ENCODE data around the gene IST1.
A peak's percentile ranks its signal among the peaks of the same experiment; 100 is the strongest.
"Not testable (repeated sequence)": the region's sequence is repeated elsewhere in the genome, so short reads cannot be mapped to it uniquely, and the experiment has no call there.

Gene IST1

DNA sequence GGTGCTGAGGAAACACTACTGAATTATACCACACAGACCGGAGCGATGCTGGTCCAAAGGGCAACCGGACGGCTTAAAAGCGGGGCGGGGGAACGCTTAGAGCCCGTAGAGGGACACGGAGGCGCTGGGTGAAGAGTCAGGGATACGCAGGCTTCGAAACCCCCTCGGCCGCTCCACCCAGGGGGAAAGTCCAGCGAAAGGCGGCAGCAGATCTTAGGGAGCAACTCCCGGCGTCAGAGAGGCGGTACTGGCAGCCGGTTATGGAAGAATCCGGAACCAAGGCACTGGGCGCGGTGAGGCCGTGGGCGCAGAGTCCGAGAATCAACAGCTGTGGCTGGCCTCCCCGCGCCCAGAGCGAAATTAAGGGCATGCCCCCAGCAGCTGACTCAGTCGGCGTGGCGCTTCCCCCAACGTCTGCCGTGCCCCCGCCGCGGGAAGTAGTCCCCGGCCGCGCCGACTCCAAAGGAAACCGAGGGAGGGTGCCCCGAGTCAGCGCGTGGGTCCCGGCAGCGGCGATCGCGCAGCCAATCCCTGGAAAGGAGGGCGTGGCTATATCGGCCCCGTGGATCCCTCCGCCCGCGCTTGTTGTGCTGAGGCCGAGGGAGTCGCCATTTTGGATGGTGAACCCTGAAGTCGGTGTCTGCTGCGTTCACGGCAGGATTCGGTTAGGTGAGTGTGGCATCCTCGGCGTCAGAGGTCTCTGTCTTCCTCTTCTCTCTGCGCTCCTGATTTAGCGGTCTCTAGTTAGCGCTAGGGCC, at the start of gene IST1:
IST1 (plus strand) TSS at position 611 of the 758 bp plus-strand sequence. CDS start 20,110 bp downstream, outside the sequence.
- peak; percentile 97 to 98 for DNase-seq

DNA sequence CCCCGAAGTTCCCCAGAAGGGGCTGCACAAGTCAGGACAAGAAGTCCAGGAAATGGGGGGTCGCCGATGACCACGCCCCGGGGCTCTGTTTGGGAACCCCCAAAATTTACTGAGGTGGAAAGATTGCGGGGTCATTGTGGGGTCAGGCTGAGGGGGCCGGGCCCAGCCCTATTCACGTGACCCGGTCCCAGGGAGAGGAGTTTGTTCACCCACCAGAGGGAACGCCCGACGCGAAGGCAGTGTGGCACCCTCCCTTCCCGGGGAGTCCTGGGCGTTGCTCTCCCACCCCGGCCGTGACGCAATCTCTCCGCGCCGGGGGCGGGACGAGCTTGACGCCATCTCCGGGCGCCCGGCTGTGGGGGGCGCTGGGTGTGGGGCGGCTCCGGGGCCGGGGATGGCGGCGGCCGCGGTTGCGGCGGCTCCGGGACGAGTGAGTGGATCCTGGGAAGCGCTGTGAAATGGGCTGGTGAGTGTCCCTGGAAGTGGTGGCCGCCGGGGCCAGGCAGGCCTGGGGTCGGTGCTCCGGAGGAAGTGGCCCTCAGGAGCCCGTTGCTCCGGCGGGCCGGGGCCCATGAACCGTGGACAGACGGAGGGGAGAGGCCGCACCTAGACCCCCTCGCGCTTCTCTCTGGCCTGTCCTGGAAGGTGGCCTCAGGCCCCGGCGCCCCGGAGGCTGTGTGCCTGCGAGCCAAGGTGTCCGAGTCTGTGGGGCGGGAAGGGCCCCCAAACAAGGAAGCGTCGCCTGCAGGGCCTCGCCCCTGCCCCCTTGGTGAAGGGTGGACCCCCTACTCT, 49.5 kb upstream of the IST1 start, which contains the start of gene ATXN1L:
ATXN1L (plus strand) TSS at position 338 of the 792 bp plus-strand sequence. CDS start 3,765 bp downstream, outside the sequence.
- DNase-seq, result peak; percentile 95

DNA sequence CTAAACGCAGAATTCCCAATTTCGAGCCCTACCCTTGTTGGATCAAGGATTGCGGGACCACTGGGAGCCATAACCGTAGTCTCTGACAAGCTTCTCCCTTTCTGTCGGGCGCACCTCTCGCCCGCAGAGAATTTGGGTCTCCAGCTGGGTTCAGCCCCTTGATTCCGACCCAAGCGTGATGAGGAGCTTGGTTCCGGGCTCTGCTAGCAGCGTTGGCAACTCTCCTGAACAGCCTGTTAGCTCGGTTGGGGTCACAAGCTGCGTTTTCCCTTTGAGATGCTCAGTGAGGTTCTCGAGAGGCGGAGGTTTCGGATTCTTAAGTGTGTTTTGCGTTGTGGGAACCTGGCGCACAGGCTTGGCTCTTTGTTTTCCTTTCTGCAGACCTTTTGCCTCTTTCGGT, 48.9 kb upstream of the IST1 start:
- peak; percentile 12 to 16 for DNase-seq

DNA sequence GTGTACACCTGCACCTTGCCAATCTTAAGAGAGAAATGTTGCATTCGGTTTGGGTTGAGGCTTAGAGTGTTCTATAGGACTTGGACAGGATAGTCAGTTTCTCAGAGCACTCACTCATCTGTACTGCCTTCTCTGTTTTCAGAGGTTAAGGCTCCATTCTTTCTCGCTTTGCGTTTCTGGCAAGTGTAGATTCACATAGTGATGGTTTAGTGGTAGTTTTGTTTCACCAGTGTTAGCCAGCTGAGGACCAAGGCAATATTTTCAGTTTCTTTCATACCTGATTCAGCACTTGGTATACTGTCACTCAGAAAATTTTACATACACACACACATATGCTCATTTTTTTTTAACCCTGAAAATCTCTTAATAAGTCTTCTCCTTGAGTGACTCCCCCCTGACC, 48.2 kb upstream of the IST1 start:
- DNase-seq, result no peak

DNA sequence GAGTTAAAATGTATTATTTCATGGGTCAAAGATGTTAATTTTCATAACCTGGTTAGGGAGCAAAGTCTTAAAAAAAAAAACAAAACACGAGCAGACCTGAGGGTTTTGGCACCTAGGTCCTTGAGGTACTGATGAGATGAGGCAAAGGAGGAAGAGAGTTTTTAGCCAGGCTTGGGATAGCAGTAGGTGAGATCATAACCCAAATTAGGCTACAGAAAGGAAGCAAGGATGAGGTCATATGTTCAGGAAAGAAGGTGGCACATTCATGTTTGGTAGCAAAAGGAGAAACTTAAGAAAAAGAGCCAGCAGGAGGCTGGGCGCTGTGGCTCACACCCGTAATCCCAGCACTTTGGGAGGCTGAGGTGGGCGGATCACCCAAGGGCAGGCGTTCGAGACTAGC, 46.7 kb upstream of the IST1 start:
- DNase-seq, result no peak

DNA sequence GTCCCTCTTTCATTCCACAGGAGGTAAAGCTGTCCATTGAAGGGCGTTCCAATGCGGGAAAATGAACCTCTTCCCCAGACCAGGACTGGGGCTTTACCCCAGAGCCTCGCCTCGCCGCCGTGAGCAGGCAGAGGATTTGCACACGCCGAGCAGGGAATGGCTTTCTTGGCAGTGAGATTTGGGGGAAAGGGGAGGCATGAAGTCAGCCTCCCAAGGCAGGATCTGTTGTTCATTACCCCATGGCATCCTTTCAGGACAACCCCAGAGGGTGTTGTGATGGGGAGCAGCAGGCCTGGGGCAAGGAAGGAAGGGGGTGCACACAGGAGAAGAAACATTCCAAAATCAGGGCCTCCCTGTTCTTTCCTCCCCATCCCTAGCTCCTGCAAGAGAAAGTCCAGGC, 43.6 kb upstream of the IST1 start:
- DNase-seq, result no peak

DNA sequence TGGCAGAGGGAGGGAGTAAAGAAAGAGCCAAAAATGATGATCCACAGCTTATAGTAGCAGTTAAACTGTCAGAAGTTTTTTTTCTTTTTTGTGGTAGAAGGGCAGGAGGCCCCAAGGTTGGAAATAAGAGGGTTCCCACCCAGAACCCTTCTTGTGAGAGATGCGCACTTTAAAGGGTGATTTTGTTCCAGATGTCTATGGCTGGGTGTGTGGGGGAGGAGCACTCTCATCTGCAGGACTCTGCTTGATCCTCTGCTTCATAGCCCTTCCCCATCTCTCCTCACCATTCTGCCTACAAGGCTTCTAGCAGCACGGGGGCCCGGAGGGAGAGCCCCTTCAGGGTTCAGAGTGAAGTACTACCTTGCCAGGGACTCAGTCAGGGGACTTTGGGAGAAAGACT, 43.2 kb upstream of the IST1 start:
- DNase-seq, result no peak

DNA sequence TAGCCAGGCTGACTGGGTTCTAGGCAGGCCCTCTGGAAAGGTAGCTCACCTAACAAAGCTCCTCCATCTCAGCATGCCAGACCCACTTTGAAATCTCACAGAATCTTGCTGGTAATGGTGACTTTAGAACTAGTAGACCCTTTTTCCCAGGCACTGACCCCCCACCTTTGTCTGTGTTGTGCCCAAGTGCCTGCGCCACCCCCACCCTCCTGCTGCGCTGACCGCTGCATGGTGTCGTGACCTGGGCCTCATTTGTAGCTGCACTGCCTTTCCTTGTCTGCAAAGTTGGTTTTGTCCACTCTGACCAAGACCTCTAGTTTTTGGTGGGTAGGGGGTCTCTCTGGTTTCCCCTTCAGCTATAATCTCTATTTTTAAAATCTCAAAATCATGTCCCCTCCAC, 42.8 kb upstream of the IST1 start:
- no peak for DNase-seq

DNA sequence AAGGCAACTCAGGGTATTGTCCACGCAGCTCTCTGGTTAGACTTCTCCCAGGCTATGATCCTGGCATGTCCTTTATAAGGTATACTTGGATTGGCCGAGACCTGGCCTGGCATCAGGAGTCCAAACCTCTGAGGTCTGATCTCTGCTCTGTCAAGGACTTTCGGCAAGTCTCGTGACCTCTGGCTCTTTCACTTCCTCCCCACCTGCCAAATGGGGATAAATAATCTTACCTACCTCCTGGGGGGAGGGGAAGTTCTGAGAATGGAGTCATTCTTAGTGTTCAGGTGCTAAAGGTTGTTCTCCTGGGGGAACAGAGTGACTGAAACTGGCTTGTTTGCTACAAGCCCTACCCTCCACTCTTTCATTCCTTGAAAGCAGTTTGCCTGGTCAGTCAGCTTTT, 41.9 kb upstream of the IST1 start:
- DNase-seq, result peak in 1 of 2 donors; percentile 27

DNA sequence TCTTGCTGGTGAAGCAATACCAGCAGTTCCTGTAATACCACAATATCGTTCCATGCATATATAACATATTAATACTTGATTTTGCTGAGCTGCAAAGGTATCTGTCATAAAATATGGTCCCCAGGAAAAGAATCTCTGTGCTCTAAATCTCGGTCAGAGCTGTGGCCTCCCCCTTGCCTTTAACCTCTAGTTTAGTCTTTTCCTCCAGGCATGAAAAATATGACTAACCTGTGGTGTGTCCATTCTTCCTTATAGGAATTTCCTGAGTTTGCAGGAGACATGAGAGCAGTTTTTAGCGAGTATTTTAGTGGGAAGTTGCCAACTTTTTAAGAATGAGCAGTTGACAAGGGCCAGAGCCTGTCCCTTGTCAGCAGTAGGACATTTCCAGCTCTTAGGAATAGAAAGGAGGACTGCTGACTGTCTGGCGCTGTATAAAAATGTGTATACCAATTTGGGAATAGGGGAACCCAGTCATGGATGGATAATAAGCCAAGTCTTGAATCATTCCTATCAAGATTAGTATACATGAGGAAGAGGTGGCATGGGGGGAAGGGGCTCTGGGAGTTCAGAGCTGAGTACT, 40.9 kb upstream of the IST1 start:
- no peak for DNase-seq

DNA sequence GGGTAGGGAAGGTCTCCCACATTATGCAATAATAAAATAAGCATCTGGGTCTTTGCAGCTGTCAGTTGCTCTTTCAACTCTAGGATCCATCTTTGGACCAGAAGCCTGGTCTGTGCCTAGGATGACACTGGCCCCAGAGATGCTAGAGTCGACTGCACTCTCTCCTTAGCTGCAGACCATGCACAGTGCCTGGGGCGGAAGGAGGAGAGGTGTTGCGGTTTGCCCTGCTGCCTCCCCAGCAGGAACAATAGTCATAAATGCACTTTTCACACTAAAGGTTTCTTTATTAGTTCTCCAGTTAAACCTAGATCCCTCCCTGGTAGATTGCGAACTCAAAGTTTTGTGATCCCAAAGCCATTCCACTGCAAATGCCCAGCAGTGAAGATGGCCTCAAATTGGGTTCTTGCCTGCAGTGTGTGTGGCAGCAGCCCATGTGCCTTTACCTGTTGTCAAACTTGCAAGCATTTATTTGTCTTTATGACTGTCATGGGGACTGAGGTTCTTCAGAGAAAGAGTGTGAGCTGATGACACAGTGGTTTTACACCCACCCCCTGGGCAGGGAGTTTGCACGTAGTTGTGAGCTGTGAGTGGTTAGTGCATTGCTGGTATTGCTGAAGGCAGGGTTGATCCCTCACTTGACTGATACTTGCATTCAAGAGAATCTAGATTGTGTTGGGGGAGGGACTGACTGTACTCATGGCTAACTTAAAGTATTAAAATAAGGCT, 39.2 kb upstream of the IST1 start:
- DNase-seq, result peak; percentile 19 to 56

DNA sequence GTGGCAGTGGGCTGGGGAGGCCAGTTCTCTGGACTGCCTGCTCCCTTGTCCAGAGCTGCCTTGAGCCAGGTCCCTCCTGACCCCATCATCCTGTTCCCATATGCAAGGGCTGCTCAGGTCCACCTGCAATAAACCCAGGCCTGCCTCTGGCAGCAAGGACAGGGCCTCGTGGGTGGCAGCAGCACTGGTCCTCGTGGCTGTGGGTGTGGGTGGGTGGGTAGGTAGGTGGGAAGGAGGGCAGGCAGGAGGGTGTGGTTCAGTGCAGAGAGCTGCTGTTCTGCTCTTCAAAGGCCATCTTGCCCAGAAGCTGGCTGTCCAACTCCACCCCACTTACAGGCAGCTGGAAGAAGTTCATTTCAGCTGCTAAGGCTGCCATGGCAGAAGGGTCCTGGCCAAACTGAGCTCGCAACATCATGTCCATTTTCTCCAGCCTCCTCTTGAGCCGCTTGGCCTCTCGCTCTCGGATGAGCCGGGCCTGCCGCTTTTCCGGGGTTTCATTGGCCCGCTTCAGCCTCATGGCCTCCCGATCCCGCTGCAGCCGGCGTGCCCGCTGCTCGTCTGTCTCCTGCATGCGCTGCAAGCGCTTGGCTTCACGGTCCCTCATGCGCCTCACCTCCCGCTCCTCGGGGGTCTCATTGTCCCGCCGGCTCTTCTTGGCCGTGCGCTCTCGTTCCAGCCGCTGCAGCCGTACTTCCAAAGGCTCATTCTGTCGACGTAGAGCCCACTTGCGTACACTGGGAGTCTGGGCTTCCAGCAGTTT, 35.4 kb upstream of the IST1 start:
- DNase-seq, result no peak

DNA sequence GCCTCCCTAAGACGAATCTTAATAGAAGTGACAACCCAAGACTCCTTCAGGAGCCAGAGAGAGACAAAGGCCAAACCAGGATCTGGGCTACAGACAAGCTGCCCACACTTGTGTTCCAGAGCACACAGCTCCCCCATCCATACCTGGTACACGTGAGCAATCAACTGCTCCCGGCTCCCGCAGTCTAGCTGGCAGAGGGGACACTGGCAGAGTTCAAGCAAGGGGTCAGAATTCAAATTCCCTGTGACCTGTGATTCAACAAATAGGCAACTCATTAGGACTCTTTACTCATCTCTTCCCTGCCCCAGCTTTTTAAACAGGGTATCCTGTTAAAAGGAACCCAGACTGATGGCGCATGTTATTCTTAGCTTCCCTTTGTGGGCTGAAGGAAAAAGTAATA, 31.3 kb upstream of the IST1 start:
- no peak for DNase-seq

DNA sequence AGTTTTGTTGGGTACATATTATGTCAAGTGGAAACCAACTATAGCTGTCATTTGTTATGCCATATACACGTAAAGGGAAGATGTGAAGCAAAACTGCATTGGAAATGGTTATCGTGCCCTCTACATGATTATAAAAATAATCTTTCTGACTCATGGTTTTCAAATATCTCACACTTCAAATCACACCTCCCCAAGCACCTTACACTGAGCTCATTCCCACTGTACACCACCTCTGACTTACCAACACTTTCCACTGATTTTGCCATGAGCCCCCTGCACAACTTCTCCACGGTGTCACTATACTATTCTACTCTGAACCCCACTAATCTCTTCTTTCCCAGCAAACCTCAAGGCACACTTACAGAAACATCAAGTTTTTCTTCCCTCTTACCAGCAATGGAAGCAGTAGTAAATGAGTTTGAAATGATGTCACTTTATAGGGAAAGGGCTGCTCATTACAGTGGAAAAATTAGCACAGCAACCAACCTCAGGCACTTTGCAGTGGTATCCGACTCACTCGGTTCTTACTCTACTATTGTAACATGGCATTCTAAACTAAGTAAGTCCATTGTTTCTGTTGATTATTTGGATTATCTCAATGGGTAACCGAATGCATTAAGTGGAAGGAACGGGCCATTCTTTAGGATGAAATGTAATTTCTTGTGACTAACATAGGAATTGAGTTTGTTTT, 30.0 kb upstream of the IST1 start:
- no peak for DNase-seq

DNA sequence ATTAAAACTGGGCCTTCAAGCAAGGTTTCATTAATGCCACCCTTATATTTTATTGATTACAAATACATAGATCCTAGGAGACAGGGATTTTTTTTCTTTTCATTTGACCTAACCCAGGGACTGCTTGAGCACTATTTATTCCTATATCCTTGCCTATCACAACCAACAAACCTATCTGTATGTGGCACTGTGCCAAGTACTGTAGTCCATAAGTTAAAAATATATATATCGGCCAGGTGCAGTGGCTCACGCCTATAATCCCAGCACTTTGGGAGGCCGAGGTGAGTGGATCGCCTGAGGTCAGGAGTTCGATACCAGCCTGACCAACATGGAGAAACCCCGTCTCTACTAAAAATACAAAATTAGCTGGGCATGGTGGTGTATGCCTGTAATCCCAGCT, 28.2 kb upstream of the IST1 start:
- not testable (repeated sequence) for DNase-seq

DNA sequence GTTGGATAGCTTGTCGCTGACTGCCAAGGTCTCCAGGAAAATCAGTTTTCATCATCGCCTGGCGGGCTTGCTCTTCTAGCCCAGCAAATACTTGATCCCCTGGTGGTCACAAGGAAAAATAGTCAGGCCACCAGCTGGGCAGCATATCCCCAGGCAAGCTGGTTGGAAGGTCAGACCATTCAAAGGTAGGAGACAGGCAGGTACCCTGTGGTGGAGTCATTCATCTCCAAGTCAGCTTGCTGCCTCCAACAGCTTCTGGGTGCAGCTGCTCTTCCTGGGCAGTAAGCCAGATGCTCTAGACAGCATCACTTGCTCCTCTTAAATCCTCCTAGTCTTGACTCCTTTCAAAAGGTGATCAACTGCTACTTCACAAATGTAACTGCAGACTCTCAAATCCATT, 27.4 kb upstream of the IST1 start:
- no peak for DNase-seq

DNA sequence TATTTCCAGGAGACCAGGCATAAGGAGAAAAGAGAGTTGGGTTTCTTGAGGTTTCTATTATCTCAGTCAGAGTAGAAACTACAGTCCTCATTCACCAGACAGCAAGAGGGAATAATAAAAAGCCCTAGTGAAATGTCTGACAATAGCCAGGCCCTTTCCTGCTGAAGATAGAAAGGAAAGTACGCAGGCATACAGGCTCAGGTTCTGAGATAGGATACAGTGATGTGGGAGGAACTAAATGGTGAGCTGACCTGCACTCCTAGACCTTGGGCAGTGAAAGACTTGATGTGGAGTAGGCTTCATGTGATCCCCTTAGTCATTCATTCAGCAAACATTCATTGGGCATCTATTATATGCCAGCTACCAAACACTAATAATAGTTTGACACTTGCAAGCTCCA, 26.2 kb upstream of the IST1 start:
- DNase-seq, result no peak

DNA sequence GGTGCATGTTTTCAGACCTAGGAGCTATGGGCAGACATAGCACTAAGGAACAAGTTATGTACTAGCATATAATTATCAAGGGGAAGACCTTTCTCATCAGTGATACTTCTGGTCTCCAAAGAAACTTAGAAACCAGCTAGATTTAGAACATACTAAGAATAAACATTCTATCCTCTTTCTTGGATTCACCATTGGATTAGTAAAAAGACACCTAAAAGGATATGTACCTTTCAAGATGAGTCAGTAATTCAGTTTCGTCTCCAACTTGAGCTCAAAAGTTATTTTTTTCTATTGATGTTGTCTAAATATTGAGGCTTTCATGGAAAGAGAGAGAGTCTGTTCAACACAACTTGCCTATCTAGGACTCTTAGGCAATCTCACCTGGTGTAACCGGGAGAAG, 24.5 kb upstream of the IST1 start:
- DNase-seq, result no peak

DNA sequence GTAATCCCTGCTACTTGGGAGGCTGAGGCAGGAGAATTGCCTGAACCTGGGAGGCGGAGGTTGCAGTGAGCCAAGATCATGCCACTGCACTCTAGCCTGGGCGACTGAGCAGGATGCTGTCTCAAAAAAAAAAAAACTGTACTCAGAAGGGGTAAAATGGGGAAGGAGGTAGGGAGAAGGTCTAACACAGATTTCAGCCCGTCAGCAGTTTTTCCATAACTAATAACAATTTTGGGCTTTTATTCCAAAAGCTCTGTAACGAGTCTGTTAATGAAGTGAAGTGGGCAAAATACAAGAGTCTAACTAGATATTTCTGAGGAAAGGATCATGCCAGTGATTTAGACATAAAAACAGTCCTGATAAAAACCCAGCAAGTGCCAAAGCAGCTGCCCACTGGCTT, 22.1 kb upstream of the IST1 start:
- DNase-seq, result no peak

DNA sequence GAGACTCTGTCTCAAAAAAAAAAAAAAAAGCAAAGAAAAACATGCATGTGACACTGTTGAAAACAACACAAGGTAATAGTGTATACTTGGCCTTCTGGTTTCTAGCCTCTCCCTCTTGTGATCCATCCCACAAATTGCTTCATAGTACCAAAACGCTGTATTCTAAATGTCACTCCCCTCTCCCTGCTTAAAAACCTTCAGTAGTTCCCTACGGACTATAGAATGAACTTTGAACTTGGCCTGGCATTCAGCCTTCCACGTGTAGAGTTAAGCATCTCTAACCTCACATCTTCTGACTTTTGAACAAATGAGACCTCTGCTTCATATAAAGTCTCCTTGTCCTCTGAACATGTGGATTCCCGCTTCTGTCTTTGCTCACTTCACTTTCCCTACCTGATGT, 16.4 kb upstream of the IST1 start:
- DNase-seq, result no peak

DNA sequence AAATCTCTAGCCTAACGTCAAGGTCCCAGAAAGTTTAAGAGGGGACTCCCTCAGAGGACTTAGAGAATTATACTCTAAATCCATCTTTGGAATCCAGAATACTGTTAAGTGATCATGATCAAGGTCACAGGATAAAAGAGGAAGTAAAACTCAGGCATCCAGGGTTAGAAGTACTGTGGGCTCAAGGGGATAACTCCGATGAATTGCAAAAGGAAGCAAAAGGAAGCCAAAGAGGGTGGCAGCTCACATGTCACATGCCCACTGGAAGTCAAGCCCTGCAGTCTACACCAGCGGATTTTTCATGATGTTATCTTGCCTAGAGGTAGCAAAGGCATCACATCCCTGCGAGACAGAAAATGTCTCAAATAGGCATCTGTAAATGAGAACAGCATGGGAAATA, 15.2 kb upstream of the IST1 start:
- DNase-seq, result no peak
